ENCODE results near the gene SEC24D.

SEC24D gene

GRCh38 chr4:118755438-118756226, 80.3 kb downstream of the SEC24D start:
- H3K27me3 ChIP-seq (ENCODE audit: control insufficient read depth, insufficient read depth, low read length): no peaks in the 10 kb centered on the region
- no peak overlapping the region for H3K9ac ChIP-seq (ENCODE audit: low read length)
- H3K4me1 ChIP-seq (ENCODE audit: control insufficient read depth, low read depth, low read length): peaks cover 5% of the 10 kb centered on the region
- H3K9me3 ChIP-seq (ENCODE audit: control insufficient read depth, low read depth, low read length): no peaks in the 10 kb centered on the region
- no peak overlapping the region for H3K27ac ChIP-seq (ENCODE audit: low read length)
- no peak overlapping the region for H3K4me3 ChIP-seq (ENCODE audit: low read length)
- peaks cover 55% of the 10 kb centered on the region for H3K36me3 ChIP-seq (ENCODE audit: control insufficient read depth, low read depth, low read length)

- Histone ChIP-seq H3K9ac (ENCODE audit: low read length) (no peak overlapping the region), H3K36me3 (ENCODE audit: control insufficient read depth, low read depth, low read length) (peaks cover 59% of the 10 kb centered on the region), H3K9me3 (ENCODE audit: control insufficient read depth, low read depth, low read length) (no peaks in the 10 kb centered on the region)
Measured at GRCh38 chr4:118754890-118755289, 81.0 kb downstream of the SEC24D start.

DNA sequence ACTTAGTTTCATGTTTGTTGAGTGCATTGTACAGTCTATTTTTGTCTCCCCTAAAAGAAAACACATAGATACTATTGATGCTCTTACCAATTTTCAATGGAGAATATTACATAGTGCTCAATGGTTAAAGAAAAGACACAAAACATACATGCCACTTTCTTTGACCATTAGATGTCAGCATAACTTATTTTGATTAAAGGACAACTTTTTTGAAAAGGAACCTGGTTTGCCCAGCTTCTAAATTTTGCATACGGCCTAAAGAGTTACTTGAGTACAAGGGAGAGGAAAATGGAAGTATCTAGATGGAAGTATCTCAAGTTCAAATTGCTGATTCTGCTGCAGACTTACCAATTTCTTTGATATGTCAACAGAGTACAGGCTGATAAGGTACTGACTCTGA, 82.2 kb downstream of the SEC24D start:
- no peak overlapping the region for H3K4me3 ChIP-seq (ENCODE audit: low read length)
- H3K36me3 ChIP-seq (ENCODE audit: control insufficient read depth, low read depth, low read length): peaks cover 56% of the 10 kb centered on the region

More at GRCh38 chr4:118754890-118755289, 81.0 kb downstream of the SEC24D start:
- H3K4me1 ChIP-seq (ENCODE audit: control insufficient read depth, low read depth, low read length): peaks cover 5% of the 10 kb centered on the region
- no peak overlapping the region for H3K27ac ChIP-seq (ENCODE audit: low read length)
- H3K27me3 ChIP-seq (ENCODE audit: control insufficient read depth, insufficient read depth, low read length): no peaks in the 10 kb centered on the region
- no peak overlapping the region for H3K4me3 ChIP-seq (ENCODE audit: low read length)

DNA sequence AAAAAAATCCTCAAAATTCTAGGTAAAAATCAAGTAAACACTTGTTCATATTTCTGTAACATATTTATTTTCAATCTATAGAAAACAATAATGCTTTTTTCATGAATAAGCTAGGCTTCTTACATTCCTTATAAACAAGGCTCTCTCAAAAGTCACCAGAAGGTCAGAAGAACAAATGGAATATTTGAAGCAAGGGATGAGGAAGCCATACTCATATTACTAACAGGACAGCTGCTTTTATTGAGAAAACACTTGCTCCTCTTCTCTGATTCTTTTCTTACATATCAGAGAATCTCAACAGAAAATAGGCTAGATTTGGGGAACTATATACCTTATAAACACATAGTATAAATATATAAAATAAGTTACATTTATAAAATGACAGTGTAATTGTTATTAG, 82.8 kb downstream of the SEC24D start:
- H3K9ac ChIP-seq (ENCODE audit: low read length): no peak overlapping the region
- peaks cover 56% of the 10 kb centered on the region for H3K36me3 ChIP-seq (ENCODE audit: control insufficient read depth, low read depth, low read length)
- no peaks in the 10 kb centered on the region for H3K27me3 ChIP-seq (ENCODE audit: control insufficient read depth, insufficient read depth, low read length)
- no peaks in the 10 kb centered on the region for H3K9me3 ChIP-seq (ENCODE audit: control insufficient read depth, low read depth, low read length)
- peaks cover 5% of the 10 kb centered on the region for H3K4me1 ChIP-seq (ENCODE audit: control insufficient read depth, low read depth, low read length)
- no peak overlapping the region for H3K27ac ChIP-seq (ENCODE audit: low read length)
- no peak overlapping the region for H3K4me3 ChIP-seq (ENCODE audit: low read length)

More for the DNA sequence above, 82.2 kb downstream of the SEC24D start:
- H3K27me3 ChIP-seq (ENCODE audit: control insufficient read depth, insufficient read depth, low read length): no peaks in the 10 kb centered on the region
- no peaks in the 10 kb centered on the region for H3K9me3 ChIP-seq (ENCODE audit: control insufficient read depth, low read depth, low read length)
- H3K27ac ChIP-seq (ENCODE audit: low read length): no peak overlapping the region
- H3K9ac ChIP-seq (ENCODE audit: low read length): no peak overlapping the region
- peaks cover 5% of the 10 kb centered on the region for H3K4me1 ChIP-seq (ENCODE audit: control insufficient read depth, low read depth, low read length)

- no peaks in the 10 kb centered on the region for H3K9me3 ChIP-seq (ENCODE audit: control insufficient read depth, low read depth, low read length)
- no peak overlapping the region for H3K27ac ChIP-seq (ENCODE audit: low read length)
- H3K4me1 ChIP-seq (ENCODE audit: control insufficient read depth, low read depth, low read length): peaks cover 5% of the 10 kb centered on the region
- H3K27me3 ChIP-seq (ENCODE audit: control insufficient read depth, insufficient read depth, low read length): no peaks in the 10 kb centered on the region
- H3K9ac ChIP-seq (ENCODE audit: low read length): no peak overlapping the region
- peaks cover 51% of the 10 kb centered on the region for H3K36me3 ChIP-seq (ENCODE audit: control insufficient read depth, low read depth, low read length)
- no peak overlapping the region for H3K4me3 ChIP-seq (ENCODE audit: low read length)
Measured at GRCh38 chr4:118752551-118752950, 83.4 kb downstream of the SEC24D start.

- Histone ChIP-seq H3K36me3 (ENCODE audit: control insufficient read depth, low read depth, low read length) (peaks cover 45% of the 10 kb centered on the region), H3K27me3 (ENCODE audit: control insufficient read depth, insufficient read depth, low read length) (no peaks in the 10 kb centered on the region), H3K9me3 (ENCODE audit: control insufficient read depth, low read depth, low read length) (no peaks in the 10 kb centered on the region), H3K4me3 (ENCODE audit: low read length) (no peak overlapping the region), H3K4me1 (ENCODE audit: control insufficient read depth, low read depth, low read length) (peaks cover 5% of the 10 kb centered on the region), H3K27ac (ENCODE audit: low read length) (no peak overlapping the region), H3K9ac (ENCODE audit: low read length) (no peak overlapping the region)
Measured at GRCh38 chr4:118751629-118752323, 84.2 kb downstream of the SEC24D start.

GRCh38 chr4:118749347-118749988, 86.5 kb downstream of the SEC24D start:
- H3K36me3 ChIP-seq (ENCODE audit: control insufficient read depth, low read depth, low read length): peaks cover 52% of the 10 kb centered on the region
- H3K9ac ChIP-seq (ENCODE audit: low read length): no peak overlapping the region

GRCh38 chr4:118746251-118746919, 89.5 kb downstream of the SEC24D start:
- H3K4me3 ChIP-seq (ENCODE audit: low read length): no peak overlapping the region
- peaks cover 43% of the 10 kb centered on the region for H3K36me3 ChIP-seq (ENCODE audit: control insufficient read depth, low read depth, low read length)
- H3K27me3 ChIP-seq (ENCODE audit: control insufficient read depth, insufficient read depth, low read length): no peaks in the 10 kb centered on the region
- H3K9me3 ChIP-seq (ENCODE audit: control insufficient read depth, low read depth, low read length): no peaks in the 10 kb centered on the region
- no peaks in the 10 kb centered on the region for H3K4me1 ChIP-seq (ENCODE audit: control insufficient read depth, low read depth, low read length)
- H3K27ac ChIP-seq (ENCODE audit: low read length): no peak overlapping the region
- no peak overlapping the region for H3K9ac ChIP-seq (ENCODE audit: low read length)

More at GRCh38 chr4:118749347-118749988, 86.5 kb downstream of the SEC24D start:
- H3K9me3 ChIP-seq (ENCODE audit: control insufficient read depth, low read depth, low read length): no peaks in the 10 kb centered on the region
- H3K4me1 ChIP-seq (ENCODE audit: control insufficient read depth, low read depth, low read length): no peaks in the 10 kb centered on the region
- no peak overlapping the region for H3K27ac ChIP-seq (ENCODE audit: low read length)
- H3K27me3 ChIP-seq (ENCODE audit: control insufficient read depth, insufficient read depth, low read length): no peaks in the 10 kb centered on the region
- no peak overlapping the region for H3K4me3 ChIP-seq (ENCODE audit: low read length)

GRCh38 chr4:118745357-118745756, 90.6 kb downstream of the SEC24D start:
- Histone ChIP-seq H3K9ac (ENCODE audit: low read length) (no peak overlapping the region), H3K27me3 (ENCODE audit: control insufficient read depth, insufficient read depth, low read length) (no peaks in the 10 kb centered on the region), H3K4me3 (ENCODE audit: low read length) (no peak overlapping the region), H3K36me3 (ENCODE audit: control insufficient read depth, low read depth, low read length) (peaks cover 40% of the 10 kb centered on the region), H3K27ac (ENCODE audit: low read length) (no peak overlapping the region), H3K9me3 (ENCODE audit: control insufficient read depth, low read depth, low read length) (no peaks in the 10 kb centered on the region), H3K4me1 (ENCODE audit: control insufficient read depth, low read depth, low read length) (no peaks in the 10 kb centered on the region)

DNA sequence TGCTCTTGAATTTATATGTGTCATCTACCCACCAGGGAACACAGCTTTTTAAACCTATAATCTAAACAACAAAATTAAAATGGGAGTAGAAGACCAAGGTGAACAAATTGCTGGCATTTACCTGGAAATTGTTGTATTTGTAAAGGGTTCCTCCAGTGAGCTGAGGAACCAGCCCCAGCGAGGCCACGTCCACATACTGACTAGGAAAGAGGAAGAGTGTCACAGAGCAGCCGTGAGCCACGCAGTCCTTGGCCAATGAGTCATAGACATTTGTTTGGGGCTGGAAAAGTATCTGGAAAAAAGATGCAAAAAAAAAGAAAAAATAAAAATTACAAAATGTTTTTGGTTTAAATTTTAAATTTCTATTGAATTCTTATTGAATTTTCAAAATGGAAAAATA, 92.1 kb downstream of the SEC24D start:
- Histone ChIP-seq H3K9ac (ENCODE audit: low read length) (no peak overlapping the region), H3K4me1 (ENCODE audit: control insufficient read depth, low read depth, low read length) (no peaks in the 10 kb centered on the region), H3K27me3 (ENCODE audit: control insufficient read depth, insufficient read depth, low read length) (no peaks in the 10 kb centered on the region), H3K36me3 (ENCODE audit: control insufficient read depth, low read depth, low read length) (peaks cover 51% of the 10 kb centered on the region), H3K9me3 (ENCODE audit: control insufficient read depth, low read depth, low read length) (no peaks in the 10 kb centered on the region), H3K27ac (ENCODE audit: low read length) (no peak overlapping the region), H3K4me3 (ENCODE audit: low read length) (no peak overlapping the region)

- Histone ChIP-seq H3K4me1 (ENCODE audit: control insufficient read depth, low read depth, low read length) (no peaks in the 10 kb centered on the region), H3K27me3 (ENCODE audit: control insufficient read depth, insufficient read depth, low read length) (no peaks in the 10 kb centered on the region), H3K9ac (ENCODE audit: low read length) (no peak overlapping the region), H3K9me3 (ENCODE audit: control insufficient read depth, low read depth, low read length) (no peaks in the 10 kb centered on the region), H3K36me3 (ENCODE audit: control insufficient read depth, low read depth, low read length) (peaks cover 67% of the 10 kb centered on the region), H3K27ac (ENCODE audit: low read length) (no peak overlapping the region), H3K4me3 (ENCODE audit: low read length) (no peak overlapping the region)
Measured at GRCh38 chr4:118742050-118742449, 93.9 kb downstream of the SEC24D start.
